GM18867 (cell line): ENCODE data around the gene PYGM.

ENCODE experiments used
- ATAC-seq: cut with Tn5 transposase; IDR thresholded peaks from one replicate; pipeline ENCODE4 v1.9.1; 2021; ENCODE audit warnings: mild to moderate bottlenecking, moderate library complexity; ENCODE audit not compliant: unreplicated experiment

Gene PYGM

DNA sequence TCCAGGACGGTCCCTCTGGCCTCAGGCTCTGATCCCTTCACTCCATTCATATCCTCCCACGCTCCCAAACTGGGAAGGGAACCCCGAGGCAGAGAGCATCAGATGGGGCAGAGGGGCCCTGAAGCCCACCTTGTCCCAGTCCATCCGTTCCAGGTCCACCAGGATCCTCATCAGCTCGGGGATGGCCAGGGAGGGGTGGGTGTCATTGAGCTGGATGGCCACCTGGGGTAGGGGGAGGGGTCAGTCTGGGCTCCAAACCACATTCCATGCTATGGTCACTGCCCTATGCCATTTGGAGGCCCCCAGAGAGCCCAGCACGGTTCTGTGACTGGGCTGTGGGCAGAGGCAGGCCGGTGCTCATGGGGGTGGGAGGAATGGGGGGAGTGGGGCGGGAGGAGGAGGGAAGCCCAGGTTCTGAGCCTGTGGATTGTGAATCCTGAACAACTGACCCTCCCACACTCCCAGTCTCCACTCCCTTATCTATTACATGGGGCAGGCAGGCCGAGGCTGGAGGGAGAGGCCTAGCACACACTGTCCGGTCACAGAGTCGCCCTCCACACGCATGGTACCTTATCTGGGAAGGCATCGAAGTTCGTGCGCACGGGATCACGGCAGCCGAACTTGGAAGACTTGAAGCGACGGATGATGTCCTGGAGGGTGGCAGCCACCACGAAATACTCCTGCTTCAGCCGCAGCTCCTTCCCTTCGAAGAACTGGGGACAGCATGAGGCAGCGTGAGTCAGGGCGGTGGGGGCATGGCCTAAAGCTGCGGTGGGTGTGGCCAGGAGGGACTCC, 5.5 kb downstream of the PYGM start:
- no peak for ATAC-seq

DNA sequence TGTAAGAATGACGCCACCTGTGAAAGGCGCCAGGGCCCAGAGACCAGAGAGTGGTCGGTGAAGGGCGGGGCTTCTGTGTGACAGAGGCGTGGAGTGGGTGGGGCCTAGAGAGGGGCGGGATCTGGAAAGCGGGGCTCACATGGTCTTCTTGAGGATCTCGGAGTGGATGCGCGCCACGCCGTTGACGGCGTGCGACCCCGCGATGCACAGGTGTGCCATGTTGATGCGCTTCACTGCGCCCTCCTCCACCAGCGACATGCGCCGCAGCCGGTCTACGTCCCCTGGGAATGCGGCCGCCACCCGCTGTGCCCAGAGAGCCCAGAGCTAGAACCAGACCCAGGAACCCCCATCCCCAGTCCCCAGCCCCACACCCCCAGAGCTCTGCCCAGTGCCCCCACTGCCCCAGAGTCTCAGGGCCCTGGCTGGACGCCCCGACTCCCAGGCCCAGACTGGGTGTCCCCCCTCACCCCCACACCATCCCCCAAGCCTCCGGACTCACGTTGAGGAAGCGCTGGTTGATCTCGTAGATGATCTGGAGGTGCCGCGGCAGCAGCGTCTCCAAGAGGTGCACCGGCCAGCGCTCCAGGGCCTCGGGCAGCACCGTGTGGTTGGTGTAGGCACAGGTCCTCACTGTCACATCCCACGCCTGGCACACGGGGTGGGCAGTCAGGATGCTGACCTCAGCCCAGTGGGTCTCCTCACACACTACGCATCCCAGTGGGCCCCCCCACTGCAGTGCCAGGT, 6.2 kb downstream of the PYGM start:
- ATAC-seq = no peak

DNA sequence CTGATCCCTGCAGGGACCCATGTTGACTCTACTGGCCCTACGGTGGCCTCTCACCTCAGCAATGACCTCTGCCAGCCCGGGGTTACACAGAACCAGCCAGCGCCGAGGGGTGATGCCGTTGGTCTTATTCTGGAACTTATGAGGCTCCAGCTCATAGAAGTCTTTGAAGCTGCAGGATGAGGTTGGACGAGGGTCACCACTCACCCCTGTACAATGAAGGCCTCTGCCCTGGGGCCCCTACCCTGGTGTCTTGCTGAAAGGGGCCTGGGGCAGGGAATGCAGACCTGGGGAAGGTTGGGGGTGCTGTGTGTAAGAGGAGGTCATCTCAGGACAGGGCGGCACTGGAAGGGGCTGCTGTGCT, 6.8 kb downstream of the PYGM start:
- ATAC-seq = no peak

DNA sequence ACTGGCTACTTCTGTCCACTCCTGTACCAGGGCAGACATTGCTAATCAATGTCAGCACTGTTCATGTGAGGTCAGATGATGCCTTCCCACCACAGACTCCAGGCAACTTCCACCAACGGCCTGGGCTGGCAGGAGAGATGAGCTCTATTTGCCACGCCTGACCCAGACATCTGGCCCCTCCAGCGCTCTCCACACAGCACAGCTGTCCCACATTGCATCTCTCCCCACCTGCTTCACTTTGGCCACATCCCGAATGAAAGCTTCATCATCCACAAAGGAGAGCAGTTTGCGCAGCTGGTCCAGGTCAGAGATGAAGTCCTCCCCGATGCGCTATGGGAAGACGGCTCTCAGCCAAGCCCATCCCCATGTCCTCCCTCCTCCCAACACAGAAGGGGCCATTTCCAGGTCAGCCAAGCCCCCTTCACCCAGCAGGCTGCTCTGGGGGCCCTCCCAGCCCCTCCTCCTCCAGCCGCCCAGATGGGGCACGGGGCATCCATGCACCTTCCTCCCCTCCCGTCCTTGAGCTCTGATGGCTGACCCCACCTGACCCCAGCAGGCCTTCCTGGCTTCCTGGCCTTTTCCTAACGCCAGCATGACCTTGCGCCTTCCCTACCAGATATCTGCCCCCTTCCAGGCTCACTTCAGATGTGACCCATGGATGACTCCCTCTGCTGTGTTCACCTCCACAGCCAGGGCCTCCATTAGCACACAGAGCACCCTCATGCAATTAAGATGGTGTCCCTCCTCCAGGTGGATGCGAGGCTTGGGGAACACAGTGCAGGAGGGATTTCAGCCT, 7.4 kb downstream of the PYGM start:
- ATAC-seq = no peak

DNA sequence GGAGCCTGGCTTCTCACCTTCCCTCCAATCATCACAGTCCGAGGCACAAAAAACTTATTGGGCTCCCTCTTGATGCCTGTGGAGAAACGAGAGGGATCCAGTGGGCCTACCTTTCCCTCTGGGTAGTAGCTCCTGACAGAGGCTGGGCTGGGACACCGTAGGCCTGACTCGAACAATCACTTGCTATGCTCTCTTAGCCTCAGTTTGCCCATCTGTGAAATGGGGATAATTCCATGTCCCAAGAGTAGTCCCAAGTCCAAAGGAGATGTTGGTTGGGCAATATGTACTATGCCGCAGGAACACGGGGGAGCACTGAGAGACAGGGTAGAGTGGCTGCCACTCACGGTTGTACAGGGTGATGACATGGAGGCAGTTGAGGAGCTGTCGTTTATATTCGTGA, 8.2 kb downstream of the PYGM start:
- ATAC-seq = no peak

- ATAC-seq = no peak
Measured at GRCh38 chr11:64751136-64751535, 8.6 kb downstream of the PYGM start.

DNA sequence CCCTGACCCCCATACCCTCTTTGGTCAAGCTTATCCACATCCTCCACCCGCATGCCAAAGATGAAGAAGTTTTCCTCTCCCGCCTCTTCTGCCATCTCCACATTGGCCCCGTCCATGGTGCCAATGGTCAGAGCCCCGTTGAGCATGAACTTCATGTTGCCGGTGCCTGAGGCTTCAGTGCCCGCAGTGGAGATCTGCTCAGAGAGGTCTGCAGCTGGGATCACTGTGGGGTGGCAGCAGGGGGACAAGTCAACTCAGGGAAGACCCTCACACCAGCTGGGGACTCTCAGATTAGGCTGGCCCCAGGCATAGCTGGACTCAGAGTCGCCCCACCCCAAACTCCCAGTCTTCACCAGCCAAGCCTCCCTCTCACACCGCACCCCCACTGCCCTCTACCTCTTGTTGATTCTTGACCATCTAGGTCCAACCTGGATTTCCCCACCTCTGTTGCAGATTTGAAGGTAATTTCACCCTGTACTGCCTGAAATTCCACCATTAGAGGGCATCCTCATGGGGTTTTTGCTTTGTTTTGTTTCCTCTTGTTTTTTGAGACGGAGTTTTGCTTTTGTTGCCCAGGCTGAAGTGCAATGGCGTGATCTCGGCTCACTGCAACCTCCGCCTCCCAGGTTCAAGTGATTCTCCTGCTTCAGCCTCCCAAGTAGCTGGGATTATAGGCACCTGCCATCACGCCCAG, 9.3 kb downstream of the PYGM start:
- ATAC-seq = no peak

GRCh38 chr11:64747961-64748665, 11.7 kb downstream of the PYGM start:
- ATAC-seq = no peak

DNA sequence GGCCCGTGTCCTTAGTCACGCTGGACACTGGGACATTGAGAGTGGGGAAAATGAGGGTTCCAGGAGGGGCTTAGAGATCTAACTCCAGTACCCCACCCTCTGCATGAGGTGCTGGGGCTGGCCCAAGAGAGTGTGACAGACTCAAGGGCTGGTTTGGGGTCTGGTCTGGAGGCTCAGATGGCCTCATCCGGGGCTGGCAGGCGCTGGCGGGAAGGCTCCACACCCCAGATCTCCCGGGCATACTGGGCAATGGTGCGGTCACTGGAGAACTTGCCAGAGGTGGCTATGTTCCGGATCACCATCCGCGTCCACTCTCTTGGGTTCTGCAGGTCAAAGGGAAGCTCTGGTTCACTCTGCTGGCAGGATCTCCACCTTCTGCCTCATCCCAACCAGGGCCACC, 13.3 kb downstream of the PYGM start:
- ATAC-seq = no peak

DNA sequence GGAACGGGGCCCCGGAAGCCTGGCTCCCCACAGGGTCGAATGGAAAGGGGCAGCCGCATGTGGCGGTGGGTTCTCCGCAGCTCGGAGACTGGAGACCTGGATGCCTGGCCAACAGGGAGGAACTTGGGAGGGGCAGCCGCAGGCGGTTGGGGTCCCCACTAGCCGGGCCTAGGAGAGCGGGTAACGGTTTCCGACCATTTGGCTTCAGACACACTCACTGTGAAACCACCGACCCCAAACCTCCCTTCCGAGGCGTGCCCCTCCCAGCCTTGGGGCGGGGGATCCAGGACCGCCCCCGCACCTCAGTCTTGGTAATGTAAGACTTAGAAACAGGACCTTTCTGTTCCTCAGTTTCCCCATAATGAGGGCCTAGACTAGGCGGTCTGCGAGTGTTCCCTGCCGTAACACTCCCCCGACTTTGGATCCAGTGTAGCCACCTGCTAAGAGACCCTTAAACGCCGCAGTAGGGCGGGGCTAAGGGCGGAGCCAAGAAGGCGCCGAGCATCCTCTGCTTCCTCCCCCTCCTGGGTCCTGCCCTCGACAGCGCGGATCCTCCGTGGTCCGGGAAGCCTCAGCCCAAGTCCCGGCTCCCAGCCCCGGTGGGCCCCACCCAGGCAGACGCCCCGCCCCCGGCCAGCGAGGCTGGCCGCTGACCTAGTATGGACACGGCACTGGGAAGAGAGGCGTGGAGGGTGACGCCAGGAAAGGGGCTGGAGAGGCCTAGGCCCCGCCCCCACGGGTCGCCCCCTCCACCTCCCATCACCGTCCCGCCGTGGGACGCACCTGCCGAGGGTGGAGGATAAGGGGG, 14.0 kb downstream of the PYGM start:
- no peak for ATAC-seq

DNA sequence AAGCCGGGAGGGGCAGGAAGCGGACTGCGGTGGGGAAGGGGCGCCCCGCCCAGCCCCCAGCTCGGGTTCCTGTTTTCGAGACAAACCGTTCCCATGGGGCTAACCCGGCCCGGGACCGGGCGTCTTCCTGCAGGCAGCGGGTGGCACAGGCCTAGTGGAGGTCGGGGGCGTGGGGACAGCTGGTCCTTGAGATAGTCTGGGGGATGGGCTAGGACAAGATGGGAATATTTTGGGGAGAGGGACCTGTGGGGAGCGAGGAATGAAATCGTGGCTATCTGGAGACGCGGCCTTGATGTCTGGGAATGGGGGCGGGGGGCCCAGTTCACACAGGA, 14.6 kb downstream of the PYGM start:
- ATAC-seq = no peak

- ATAC-seq = no peak
Measured at GRCh38 chr11:64744544-64745188, 15.1 kb downstream of the PYGM start.

- no peak for ATAC-seq
Measured at GRCh38 chr11:64743591-64744543, 15.9 kb downstream of the PYGM start, which contains the start of gene RASGRP2. RASGRP2 (minus strand) TSS chr11:64744142; CDS start chr11:64742866, 1,276 bp downstream.

DNA sequence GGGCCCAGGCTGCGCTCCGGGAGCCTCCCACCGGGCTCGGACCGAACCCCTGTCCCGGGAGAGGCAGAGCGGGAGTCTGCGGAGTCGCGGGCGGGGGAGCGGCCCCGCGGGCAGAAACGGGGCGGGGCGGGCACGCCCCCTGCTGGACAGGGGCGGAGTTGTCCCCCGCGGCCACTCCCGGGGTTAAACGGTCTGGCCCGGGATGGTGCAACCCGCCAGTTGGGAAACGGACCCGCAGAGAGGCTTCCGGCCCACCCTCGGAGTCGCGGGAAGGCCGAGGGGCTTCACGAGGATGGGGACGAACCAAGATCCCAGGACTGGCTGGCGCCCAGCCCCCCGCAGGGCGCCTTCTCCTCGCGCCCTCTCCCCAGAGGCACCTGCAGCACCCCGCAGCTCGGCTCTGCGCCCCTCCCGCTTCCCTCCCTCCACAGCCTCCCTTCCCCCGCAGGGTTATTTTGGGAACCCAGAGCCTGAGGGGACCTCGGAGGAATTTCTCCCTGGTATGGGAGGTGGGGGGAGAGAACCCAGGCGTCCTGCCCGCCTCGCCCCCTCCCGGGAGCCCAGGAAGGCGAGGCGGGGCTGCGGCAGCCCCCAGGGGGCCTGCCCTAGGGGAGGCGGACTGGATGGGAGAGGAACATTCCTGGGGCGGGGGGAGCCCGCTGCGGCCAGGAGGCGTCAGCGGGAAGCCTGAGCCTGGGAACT, 16.7 kb downstream of the PYGM start:
- peak; percentile 44 for ATAC-seq

DNA sequence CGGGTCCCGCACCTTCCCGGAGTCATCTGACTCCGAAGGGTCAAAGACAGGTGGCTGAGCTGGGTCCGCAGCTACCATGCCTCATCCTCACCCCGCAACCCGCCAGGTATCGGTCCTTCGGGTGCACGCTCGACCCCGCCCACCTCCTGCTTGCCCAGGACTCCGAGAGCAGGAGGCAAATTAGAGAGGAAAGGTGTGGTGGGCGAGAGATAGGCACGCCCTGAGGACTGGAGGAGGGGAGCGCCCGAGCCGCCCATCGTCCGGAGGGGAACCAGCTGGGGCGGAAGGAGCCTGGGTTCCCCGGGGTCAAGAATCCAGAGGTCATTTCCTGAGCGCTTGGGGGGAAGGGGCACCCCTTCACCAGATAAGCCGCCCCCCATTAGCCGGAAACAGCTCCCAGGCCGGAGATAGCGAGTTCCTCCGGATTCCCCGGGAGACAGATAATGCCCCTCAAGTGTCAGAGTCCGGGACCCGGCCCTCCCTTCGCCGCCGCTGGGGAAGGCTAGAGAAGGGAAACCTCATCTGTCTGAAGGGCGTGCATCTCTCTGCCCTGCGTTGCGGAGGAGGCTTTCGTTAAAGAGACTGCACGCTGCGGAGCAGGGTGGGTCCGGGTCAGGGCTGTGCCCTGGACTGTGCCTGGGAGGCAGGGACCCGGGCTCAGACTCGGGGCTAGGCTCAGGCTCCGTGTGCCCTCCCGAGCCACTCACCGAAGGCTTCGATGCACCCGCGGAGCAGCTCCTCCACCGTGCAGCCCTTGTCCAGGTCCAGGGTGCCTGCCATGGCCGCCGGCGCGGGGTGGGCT, 17.5 kb downstream of the PYGM start:
- ATAC-seq = peak; percentile 19

DNA sequence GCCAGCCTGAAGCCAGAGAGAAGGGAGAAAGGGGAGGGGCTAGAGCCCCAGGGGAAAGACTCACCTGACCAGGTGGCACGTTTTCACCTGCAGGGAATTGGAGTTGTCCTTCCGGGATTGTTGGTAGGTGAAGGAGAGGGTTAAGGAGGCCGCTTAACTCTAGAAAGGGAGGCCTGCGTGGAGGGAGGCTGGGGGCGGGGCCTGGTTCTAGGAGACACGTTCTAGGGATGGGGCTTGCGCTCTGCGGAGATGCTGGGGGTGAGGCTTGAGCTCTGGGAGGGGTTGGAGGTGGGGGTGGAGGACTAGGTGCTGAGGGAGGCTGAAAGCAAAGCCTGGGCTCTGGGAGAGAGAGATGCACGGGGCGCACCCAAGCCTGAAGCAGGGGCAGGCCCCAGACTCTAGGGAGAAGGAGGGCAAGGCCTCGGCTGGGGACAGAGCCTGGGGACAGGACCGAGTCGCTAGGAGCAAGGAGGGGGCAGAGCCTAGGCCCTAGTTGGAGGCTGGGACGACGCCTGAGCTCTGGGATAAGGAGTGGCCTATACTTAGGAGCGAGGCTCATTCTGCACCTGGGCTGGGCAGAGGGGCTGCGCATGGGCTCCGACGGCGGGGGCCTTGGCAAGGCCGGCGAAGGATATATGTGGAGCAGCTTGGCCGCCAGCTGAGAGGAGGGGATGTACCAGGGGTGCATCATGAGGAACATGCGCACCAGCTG, 18.2 kb downstream of the PYGM start:
- ATAC-seq = no peak
